ENCODE data around the gene SLF2. TPM values are rescaled to one million over a fixed set of nuclear protein-coding genes. Genes with fewer than 3 reads are reported as not detected.

The SLF2 gene
- total RNA-seq: 10 to 100 TPM; 29.0 to 31.9 TPM

- POLR2A ChIA-PET: interaction anchor here (0.9 to 1.7 kb wide), 5 partner anchors 9 to 539 kb away, joined by 3 to 5 read pairs (median 3); partner anchors contain the start of genes MRPL43, PDZD7, SFXN3 and TWNK
- Mint-ChIP-seq H3K9me3 (no peaks in the 10 kb centered on the region), H3K27ac (peak within 1 kb of the TSS; percentile 99), H3K36me3 (ENCODE audit: low read depth) (peaks cover 29% of the 10 kb centered on the region), H3K27me3 (no peaks in the 10 kb centered on the region), H3K4me3 (peak within 1 kb of the TSS; percentile 99), H3K4me1 (ENCODE audit: low read depth) (peaks cover 35% of the 10 kb centered on the region)
- intact Hi-C loops (cut with micrococcal nuclease): no loop called here
- no peak for TF ChIP-seq CTCF (IDR thresholded peaks at IDR 0.05)
- DNase-seq (peak; percentile 97), ATAC-seq (peak; percentile 97)
- CTCF ChIA-PET: interaction anchor here (0.7 to 4.1 kb wide), 8 partner anchors 9 to 352 kb away, joined by 3 to 20 read pairs (median 4); partner anchors contain the start of genes LZTS2 and SEMA4G
Measured at GRCh38 chr10:100912605-100913469, at the start of gene SLF2. Gene SLF2 (plus strand): TSS chr10:100912963. CDS start chr10:100913111, 148 bp downstream.

GRCh38 chr10:100863433-100863832 is 49.3 kb upstream of the SLF2 start:
- H3K27me3 Mint-ChIP-seq: peaks cover 43% of the 10 kb centered on the region

GRCh38 chr10:100864036-100864885 is 48.5 kb upstream of the SLF2 start:
- DNase-seq (no peak), ATAC-seq (no peak)
- ChIA-PET CTCF (no interaction called here), POLR2A (no interaction called here)
- no peaks in the 10 kb centered on the region for H3K9me3 Mint-ChIP-seq
- intact Hi-C loops (cut with micrococcal nuclease): no loop called here
- H3K4me3 Mint-ChIP-seq: no peak overlapping the region
- no peak overlapping the region for H3K27ac Mint-ChIP-seq
- no peaks in the 10 kb centered on the region for H3K36me3 Mint-ChIP-seq (ENCODE audit: low read depth)
- peaks cover 42% of the 10 kb centered on the region for H3K27me3 Mint-ChIP-seq
- H3K4me1 Mint-ChIP-seq (ENCODE audit: low read depth): no peaks in the 10 kb centered on the region
- no peak for TF ChIP-seq CTCF (IDR thresholded peaks at IDR 0.05)

More at GRCh38 chr10:100863433-100863832, 49.3 kb upstream of the SLF2 start:
- ChIA-PET CTCF (no interaction called here), POLR2A (no interaction called here)
- Mint-ChIP-seq H3K4me1 (ENCODE audit: low read depth) (no peaks in the 10 kb centered on the region), H3K4me3 (no peak overlapping the region), H3K9me3 (no peaks in the 10 kb centered on the region), H3K36me3 (ENCODE audit: low read depth) (no peaks in the 10 kb centered on the region), H3K27ac (no peak overlapping the region)
- no peak for TF ChIP-seq CTCF (IDR thresholded peaks at IDR 0.05)
- intact Hi-C loops (cut with micrococcal nuclease): no loop called here
- DNase-seq (no peak), ATAC-seq (no peak)

- no peak for DNase-seq
- no peak for ATAC-seq
- H3K27ac Mint-ChIP-seq: no peak overlapping the region
- ChIA-PET POLR2A (no interaction called here), CTCF (no interaction called here)
- H3K4me1 Mint-ChIP-seq (ENCODE audit: low read depth): no peaks in the 10 kb centered on the region
- intact Hi-C loops (cut with micrococcal nuclease): no loop called here
- H3K27me3 Mint-ChIP-seq: peaks cover 38% of the 10 kb centered on the region
- H3K9me3 Mint-ChIP-seq: no peaks in the 10 kb centered on the region
- TF ChIP-seq CTCF (IDR thresholded peaks at IDR 0.05): no peak
- no peak overlapping the region for H3K4me3 Mint-ChIP-seq
- H3K36me3 Mint-ChIP-seq (ENCODE audit: low read depth): no peaks in the 10 kb centered on the region
Measured at GRCh38 chr10:100864978-100865377, 47.8 kb upstream of the SLF2 start.

Data from activated CD8-positive, alpha-beta T cell treated with anti-CD3 and anti-CD28 coated beads for 36 hours (primary cell).